ENCODE results near the gene ANKRD9.
"Not testable (repeated sequence)": the region's sequence is repeated elsewhere in the genome, so short reads cannot be mapped to it uniquely, and the experiment has no call there.

ANKRD9 gene

DNA sequence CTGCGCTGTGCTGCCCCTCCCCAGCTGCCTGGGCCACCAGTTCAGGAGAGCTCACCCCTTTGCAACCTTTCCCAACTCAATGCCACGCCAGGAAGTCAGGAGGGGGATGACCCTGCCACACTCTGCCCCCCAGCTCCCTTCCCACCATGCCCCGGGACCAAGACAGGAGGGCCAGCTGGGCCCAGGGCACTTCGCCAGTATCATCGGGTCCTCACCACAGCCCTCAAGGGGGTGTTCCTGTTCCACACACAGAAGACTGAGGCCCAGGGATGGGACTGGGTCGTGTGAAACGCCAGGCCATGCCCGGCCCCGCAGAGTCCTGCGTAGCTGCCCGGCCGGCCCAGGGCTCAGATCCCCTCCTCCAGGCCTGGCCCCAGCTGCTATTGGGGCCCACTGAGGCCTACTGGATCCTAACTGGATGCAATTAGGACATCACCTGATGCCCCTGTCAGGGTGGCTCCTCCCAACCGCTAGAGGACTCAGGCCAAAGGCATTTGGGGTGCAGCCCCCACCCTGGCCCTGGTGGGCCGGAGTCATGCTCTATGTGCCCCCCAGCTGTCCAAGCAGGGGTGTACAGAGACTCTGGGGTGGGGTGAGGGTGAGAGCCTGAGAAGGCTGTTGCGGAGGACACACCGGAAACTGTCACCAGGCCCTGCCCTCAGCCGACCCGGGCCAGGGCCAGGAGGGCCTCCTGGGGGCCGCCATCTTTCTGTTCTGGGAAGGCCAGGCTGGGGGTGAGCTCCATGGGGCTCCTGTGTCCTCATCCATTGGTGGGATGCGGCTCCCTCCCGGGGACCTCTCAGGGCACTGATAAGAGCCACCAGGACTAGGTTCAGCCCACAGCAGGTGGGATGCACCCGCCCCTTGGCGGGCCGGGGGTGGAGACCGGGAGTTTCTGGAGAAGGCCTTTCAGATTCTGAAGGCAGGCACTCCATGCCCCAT lies 29.3 kb upstream of the ANKRD9 start:
- no peak for DNase-seq (ENCODE audit: low read depth in 2 of 2, low spot score in 1 of 2)

DNA sequence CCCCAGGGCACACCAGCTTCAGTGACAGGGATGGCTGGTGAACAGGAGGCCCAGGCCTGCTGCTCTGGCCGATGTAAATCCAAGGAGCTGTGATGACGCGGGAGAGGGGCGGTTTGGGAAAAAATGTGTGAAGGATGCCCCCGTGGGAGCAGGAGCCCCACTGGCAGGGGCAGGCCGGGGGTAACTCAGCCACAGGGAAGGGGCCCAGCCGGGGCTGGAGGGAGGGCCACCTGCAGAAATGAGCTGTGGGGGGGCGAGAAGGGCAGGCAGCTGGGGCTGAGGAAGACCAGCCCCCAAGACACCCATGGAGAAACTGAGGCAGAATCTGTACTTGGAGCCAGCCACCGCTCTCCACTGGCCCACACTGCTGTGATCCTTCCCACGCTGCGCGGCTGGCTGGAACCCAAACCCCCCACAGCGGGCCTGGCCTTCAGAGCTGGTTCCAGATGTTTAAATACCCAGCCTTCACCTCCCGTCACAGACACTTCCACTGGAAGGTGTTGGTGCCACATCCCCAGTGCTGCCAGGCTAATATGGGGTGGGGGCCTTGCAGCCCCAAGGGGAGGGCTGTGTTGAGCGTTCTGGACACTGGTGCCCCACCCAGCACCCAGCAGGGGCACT lies 28.5 kb upstream of the ANKRD9 start:
- DNase-seq (ENCODE audit: low read depth in 2 of 2, low spot score in 1 of 2) = no peak

DNA sequence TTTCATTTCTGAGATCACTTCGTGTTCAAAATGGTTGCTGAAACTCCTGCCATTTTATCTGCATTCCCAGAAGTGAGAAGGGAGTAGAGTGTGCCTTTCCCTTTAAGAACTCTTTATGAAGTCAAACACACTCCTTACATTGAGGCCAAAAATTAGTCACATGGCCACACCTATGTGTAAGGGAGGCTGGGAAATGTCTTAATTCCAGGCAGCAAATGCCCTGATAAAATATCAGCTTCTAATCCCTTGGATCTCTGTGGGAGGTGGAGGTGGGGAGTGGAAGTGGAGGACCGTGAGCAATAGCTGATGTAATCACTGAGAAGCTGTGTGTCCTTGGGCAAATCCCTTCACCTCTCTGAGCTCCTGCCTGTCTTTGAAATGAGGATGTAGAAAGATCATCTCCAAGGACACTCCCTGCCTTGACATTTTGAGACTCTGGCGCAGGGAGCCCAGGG lies 22.7 kb upstream of the ANKRD9 start:
- DNase-seq (ENCODE audit: low read depth in 2 of 2, low spot score in 1 of 2) = no peak

DNA sequence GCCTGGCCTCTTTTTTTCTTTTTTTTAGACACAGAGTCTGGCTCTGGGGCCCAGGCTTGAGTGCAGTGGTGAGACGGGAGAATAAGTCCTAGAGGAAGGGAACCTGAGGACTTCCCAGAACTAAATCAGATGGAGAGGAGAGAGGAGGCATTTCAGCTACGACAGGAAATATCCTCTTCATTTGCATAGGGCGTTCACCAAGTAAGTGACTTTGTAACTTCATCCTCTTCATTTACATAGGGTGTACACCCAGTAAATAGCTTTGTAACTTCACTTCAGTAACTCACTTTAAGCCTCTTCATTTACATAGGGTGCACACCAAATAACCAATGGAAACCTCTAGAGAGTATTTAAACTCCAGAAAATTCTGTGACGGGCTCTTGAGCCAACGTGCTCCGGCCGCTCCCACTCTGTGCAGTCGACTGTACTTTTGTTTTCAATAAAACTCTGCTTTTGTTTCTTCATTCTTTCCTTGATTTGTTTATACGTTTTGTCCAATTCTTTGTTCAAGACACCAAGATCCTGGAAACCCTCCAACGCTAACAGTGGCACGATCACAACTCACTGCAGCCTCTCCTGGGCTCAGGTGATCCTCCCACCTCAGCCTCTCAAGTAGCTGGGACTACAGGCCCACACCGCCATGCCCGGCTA lies 21.4 kb upstream of the ANKRD9 start:
- no peak for DNase-seq (ENCODE audit: low read depth in 2 of 2, low spot score in 1 of 2)

DNA sequence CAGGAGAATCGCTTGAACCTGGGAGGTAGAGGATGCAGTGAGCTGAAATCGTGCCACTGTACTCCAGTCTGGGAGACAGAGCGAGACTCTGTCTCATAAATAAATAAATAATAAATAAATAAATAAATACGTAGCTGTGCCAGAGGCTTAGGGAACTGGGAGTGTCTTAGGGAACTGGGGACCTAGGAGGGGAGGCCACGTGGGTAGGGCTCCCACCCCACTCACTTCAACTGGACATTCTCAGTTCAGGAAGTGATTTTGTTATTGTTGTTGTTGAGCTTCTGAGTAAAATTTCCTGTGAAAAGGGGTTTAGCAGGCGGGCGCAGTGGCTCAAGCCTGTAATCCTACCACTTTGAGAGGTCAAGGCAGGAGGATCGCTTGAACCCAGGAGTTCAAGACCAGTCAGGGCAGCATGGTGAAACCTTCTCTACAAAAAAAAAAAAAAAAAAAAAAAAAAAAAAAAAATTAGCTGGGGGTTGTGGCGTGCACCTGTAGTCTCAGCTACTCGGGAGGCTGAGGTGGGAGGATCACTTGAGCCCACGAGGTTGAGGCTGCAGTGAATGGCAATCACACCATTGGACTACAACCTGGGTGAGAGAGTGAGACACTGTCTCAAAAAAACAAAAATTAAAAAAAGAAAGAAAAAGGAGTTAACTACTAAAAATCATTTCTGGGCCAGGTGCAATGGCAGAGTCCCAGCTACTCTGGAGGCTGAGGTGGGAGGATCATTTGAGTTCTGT lies 19.0 kb upstream of the ANKRD9 start:
- no peak for DNase-seq (ENCODE audit: low read depth in 2 of 2, low spot score in 1 of 2)

DNA sequence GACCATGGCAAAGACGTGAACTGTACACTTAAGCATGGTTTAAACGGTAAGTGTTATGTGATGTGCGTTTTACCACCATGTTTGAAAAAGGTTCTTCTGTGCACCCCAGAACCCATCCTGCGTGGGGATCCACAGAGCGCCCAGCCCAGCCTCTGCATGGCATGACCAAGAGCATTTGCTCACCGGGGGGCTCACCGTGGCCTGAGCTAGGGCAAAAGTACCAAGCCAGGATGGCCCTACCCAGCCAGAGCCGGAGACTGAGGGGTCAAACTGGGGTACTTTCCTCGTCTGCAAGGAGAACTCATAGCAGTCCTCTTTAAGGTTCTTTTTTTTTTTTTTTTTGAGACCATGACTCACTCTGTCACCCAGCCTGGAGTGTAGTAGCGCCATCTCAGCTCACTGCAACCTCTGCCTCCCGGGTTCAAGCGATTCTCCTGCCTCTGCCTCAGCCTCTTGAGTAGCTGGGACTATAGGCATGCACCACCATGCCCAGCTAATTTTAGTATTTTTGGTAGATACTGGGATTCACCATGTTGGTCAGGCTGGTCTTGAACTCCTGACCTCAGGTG lies 16.4 kb upstream of the ANKRD9 start:
- no peak for DNase-seq (ENCODE audit: low read depth in 2 of 2, low spot score in 1 of 2)

DNA sequence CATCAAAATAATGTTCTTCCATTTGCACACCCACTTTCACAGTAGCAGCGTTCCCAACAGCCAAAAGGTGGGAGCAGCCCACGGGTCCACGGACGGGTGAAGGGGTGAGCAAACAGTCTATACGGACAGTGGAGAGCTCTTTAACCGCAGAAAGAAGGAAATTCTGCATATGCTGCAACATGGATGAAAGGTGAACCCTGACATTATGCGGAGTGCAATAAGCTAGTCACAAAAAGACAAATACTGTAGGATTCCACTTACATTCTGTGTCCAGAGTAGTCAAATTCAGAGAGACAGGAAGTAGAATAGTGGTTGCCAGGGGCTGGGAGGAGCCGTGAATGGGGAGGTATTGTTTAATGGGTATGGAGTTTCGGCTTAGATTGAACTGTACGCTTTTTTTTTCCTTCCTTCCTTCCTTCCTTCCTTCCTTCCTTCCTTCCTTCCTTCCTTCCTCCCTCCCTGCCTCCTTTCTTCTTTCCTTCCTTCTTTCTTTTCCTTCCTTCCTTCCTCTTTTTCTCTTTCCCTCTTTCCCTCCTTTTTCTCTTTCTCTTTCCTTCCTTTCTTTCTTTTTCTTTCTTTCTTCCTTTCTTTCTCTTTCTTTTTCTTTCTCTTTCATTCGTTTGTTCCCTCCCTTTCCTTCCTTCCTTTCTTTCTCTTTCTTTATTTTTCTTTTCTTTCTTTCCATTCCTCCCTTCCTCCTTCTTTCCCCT lies 15.8 kb upstream of the ANKRD9 start:
- DNase-seq (ENCODE audit: low read depth in 2 of 2, low spot score in 1 of 2) = no peak

DNA sequence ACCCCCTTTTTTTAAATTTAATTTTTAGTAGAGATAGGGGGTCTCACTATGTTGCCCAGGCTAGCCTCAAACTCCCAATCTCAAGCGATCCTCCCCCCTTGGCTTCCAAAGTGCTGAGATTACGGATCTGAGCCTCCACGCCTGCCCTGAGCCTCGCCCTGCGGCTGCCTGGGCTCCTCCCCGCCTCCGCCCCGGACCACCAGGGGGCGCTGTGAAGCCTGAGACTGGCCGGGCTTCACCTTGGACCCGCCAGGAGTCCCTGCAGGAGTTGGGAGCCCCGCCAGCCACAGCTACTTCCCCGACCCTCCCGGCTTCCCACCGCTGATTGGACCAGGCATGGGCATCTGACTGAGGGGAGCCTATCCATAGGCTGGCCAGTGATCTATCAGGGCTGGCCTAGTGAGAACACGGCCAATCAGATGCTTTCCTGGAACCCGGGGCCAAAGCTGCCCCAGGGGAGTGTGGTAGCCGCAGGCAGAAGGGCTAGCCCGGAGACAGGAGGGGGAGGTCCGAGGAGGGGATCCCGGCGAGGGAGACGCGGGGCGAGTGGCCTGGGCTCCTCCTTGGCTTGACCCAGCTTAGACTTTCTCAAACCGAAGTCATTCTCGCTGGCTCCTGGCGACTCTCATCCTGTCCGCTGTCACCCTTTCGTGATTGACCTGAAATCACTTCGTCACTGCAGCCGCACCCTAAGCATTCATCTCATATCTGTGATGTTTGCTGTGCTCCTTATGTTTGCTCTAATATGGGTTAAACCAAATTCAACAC lies 15.1 kb upstream of the ANKRD9 start:
- DNase-seq (ENCODE audit: low read depth in 2 of 2, low spot score in 1 of 2) = peak; percentile 84

DNA sequence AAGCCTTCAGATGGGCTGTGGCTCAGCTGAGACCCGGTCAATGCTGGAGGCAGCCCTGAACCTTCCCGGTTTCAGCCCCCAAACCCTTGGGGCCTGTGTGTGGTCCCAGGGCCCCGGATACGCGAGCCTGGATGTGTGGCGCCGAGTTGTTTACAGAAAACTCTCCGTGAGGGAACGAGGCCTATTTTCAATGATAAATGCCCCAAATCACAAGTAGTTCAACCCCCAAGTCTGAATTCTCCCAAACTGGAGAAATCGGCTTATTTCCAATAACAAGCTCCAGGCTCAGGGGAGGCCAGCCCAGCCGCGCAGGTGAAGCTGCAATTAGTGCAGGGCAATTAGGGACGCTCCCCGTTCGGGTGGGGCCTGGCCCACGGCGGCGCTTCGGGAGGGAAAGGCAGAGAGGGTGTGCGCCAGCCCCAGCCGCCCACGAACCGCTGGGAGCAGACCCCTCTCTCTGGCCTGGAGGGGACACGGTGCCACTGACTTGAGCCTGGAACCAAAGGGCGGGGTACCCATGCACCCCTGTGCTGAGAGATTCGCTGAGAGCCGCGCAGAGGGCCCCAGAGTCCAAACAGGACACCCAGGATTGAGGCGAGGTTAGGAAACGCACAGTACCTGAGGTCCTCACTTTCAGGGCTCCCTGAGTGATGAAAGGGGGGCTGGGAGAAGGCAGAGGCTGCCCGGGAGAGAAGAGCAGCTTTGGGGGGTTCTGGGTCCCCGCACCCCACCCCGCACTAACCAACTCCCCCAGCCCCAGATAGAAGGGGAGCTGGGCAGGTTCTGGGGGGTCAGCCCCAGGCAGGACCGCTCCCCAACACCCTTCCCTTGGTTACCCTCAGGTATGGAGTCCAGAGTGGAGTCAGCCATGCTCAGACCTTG lies 14.2 kb upstream of the ANKRD9 start:
- no peak for DNase-seq (ENCODE audit: low read depth in 2 of 2, low spot score in 1 of 2)

DNA sequence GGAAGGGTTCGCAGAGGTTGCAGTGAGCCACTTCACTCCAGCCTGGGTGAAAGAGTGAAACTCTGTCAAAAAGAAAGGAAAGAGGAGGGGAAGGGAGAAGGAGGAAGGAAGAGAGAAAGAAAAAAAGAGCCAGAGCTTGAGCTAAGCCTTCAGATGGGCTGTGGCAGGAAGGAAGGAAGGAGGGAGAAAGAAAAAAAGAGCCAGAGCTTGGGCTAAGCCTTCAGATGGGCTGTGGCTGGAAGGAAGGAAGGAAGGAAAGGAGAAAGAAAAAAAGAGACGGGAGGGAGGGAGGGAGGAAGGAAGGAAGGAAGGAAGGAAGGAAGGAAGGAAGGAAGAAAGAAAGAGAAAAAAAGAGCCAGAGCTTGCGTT lies 13.6 kb upstream of the ANKRD9 start:
- no peak for DNase-seq (ENCODE audit: low read depth in 2 of 2, low spot score in 1 of 2)

DNA sequence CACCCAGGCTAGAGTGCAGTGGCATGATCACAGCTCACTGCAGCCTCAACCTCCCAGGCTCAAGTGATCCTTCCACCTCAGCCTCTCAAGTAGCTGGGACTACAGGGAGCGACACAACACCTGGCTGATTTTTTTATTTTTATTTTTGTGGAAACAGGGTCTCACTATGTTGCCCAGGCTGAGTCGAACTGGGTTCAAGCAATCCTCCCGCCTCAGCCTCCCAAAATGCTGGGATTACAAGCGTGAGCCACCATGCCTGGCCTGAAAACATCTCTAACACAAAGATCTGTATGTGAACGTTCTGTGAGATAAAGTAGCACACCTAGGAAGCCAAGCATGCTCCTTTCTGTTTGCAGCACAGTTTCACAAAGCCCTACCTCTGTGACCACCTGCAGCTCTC lies 10.1 kb upstream of the ANKRD9 start:
- not testable (repeated sequence) for DNase-seq (ENCODE audit: low read depth in 2 of 2, low spot score in 1 of 2)

DNA sequence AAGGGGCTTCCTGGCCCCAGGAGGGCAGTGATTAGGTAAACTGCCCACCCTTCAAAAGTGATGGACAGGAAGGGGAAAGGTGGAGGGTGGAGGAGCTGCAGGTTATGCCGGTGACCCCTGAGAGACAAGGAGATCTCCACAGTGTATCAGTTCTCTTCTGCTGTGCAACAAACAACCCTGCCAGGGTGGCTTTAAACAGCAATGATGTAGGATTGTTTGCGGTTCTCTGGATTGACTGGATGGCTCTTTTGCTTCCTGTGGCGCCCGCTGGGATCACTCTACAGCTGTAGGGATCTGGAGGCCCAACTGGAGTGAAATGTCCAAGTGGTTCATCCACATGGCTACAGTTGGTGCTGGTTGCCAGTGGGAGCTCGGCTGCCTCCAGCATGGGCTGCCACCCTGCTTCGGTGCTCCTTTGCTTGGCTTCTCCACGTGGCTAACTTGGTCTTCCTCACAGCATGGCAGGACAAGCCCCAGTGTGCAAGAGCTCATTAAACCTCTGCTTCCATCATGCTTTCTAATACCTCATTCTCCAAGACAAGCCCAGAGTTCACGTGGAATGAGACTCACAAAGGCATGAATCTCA lies 8.6 kb upstream of the ANKRD9 start:
- no peak for DNase-seq (ENCODE audit: low read depth in 2 of 2, low spot score in 1 of 2)

DNA sequence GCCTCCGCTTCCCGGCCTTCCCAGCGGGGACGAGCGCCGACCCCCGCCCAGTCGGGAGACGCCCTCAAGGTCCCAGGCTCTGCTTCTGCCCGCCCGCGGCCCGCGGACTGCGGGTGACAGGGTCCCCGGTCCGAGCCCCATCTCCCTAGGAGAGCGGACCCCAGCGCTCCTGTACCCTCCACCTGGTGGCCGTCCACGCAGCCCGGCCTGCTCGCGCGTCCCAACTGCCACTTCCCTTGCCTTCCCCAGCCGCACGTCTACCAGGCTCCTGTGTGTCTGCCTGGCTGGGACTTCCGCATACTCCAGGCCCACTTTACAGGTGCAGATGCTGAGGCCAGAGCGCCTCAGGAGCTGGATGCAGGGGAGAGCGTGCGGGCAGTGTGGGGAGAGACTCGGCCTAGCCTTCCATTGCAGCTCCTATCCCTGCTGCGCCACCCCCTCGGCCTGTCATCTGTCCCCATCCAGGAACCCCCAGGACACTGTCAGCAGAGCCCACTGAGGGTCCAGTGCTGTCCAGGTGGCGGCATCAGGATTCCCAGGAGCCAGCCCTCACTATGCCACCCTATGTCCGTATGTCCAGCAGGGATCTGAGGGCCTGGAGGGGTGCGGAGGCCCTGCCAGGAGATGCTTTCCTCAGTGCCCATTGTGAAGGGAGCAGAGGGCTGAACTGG lies 8.0 kb upstream of the ANKRD9 start:
- no peak for DNase-seq (ENCODE audit: low read depth in 2 of 2, low spot score in 1 of 2)

DNA sequence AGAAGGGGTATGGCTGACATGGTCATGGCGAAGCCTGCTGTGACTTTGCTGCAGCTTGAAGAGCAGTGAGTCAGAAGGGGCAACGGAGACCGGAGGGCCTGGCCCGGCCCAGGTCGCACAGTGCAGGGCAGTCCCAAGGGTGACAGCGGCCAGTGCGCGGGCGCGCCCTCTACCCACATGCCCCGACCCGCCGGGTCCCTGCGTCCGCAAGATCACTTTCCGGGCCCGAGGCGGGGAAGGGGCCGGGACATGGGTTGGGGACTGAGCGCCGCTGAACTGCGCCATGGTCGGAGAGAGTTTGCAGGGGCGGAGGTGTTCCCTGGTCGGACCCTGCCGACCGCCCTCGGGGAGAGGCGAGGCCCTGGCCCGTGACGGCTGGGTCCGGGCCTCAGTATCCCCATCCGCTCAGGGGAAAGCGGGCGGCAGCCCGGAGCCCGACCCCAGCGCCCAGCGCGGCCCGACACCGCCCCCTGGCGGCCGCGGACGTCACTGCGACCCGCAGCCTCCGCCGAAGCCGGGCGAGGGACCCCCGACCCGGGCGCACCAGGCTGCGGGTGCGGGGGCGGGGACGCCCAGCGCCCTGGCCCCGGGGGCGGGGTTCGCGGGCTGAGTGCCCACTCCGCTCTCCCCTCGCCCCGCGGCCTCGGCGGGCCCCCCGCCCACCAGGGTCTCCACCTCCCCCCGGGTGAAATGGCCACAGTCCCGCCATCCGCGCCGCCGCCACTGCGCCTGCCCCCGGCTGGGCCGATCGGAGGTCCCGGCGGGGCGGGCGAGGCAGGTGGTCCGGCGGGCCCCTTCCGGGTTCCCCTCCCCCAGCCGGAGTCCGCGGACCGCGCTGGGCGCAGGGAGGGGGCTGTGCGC lies 7.2 kb upstream of the ANKRD9 start:
- peak in 1 of 2 donors; percentile 32 for DNase-seq (ENCODE audit: low read depth in 2 of 2, low spot score in 1 of 2)

DNA sequence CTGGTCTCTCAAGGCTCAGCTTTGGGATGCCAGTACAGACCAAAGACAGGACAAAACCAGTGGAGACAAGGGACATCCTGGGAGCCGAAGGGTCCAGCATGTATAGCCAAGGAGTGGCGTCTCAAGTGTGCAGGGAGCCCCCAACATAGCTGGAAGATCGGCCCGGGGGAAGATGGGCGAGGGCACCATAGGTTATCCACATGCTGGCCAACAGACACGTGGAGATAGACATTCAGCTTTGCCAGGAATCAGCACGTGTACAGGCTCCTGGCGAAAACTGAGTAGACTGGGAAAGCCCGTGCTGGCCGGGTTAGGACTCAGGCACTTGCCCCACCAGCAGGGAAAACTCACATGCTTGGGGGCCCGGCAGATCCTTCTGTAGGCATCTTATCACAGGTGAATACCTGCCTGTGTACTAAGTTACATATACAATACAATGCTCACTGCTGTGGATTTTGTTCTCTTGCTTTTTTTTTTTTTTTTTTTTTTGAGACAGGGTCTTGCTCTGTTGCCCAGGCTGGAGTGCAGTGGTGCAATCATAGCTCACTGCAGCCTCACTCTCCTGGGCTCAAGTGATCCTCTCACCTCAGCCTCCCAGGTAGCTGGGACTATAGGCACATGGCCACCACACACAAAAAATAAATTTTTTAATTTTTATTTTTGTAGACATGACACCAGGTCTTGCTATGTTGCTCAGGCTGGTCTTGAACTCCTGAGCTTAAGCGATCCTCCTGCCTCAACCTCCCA lies 5.6 kb upstream of the ANKRD9 start:
- DNase-seq (ENCODE audit: low read depth in 2 of 2, low spot score in 1 of 2) = no peak
